Activated T-cell treated with anti-CD3 and anti-CD28 coated beads for 1 hour (primary cell): Measurements from ENCODE around the gene DGAT2.

ENCODE experiments used
- DNase-seq: peaks from one replicate; pipeline ENCODE4 v3.0.0-alpha.2; 2020; ENCODE audit warnings: low read depth

DGAT2 gene

GRCh38 chr11:75826461-75827230, 58.1 kb downstream of the DGAT2 start:
- DNase-seq, result no peak

GRCh38 chr11:75827562-75827961, 59.0 kb downstream of the DGAT2 start:
- no peak for DNase-seq

- no peak for DNase-seq
Measured at GRCh38 chr11:75831915-75832502, 63.4 kb downstream of the DGAT2 start.

GRCh38 chr11:75834728-75835127, 66.2 kb downstream of the DGAT2 start:
- DNase-seq, result no peak

- DNase-seq, result no peak
Measured at GRCh38 chr11:75836417-75836816, 67.8 kb downstream of the DGAT2 start.

GRCh38 chr11:75839851-75840250, 71.3 kb downstream of the DGAT2 start:
- no peak for DNase-seq

- no peak for DNase-seq
Measured at GRCh38 chr11:75840522-75840921, 71.9 kb downstream of the DGAT2 start.

- no peak for DNase-seq
Measured at GRCh38 chr11:75841739-75842138, 73.2 kb downstream of the DGAT2 start.

GRCh38 chr11:75845324-75845723, 76.7 kb downstream of the DGAT2 start:
- no peak for DNase-seq

- DNase-seq, result no peak
Measured at GRCh38 chr11:75849894-75850293, 81.3 kb downstream of the DGAT2 start.

- DNase-seq, result no peak
Measured at GRCh38 chr11:75850787-75851186, 82.2 kb downstream of the DGAT2 start.
